Measurements from ENCODE around the gene C11orf24.
"Not testable (repeated sequence)": the region's sequence is repeated elsewhere in the genome, so short reads cannot be mapped to it uniquely, and the experiment has no call there.

- not testable (repeated sequence) for TF ChIP-seq CTCF (IDR thresholded peaks at IDR 0.05); EP300 (IDR thresholded peaks at IDR 0.05; ENCODE audit: borderline replicate concordance in 1 of 2, low read depth in 1 of 2, low read length in 1 of 2); CHD2 (IDR thresholded peaks at IDR 0.05; ENCODE audit: low read length, partially characterized antibody); PBX3 (IDR thresholded peaks at IDR 0.05); RFX5 (IDR thresholded peaks at IDR 0.05; ENCODE audit: low read length); NRF1 (IDR thresholded peaks at IDR 0.05; ENCODE audit: low read depth, low read length); ZBTB33 (IDR thresholded peaks at IDR 0.05; ENCODE audit: borderline replicate concordance, low read depth); GABPA (IDR thresholded peaks at IDR 0.05; ENCODE audit: low read depth); MAX (IDR thresholded peaks at IDR 0.05; ENCODE audit: low read depth)
Observed at GRCh38 chr11:68284588-68284987, 12.8 kb upstream of the C11orf24 start.

Measured in SK-N-SH (cell line).